ENCODE results near the gene BHLHE40.

Gene BHLHE40

DNA sequence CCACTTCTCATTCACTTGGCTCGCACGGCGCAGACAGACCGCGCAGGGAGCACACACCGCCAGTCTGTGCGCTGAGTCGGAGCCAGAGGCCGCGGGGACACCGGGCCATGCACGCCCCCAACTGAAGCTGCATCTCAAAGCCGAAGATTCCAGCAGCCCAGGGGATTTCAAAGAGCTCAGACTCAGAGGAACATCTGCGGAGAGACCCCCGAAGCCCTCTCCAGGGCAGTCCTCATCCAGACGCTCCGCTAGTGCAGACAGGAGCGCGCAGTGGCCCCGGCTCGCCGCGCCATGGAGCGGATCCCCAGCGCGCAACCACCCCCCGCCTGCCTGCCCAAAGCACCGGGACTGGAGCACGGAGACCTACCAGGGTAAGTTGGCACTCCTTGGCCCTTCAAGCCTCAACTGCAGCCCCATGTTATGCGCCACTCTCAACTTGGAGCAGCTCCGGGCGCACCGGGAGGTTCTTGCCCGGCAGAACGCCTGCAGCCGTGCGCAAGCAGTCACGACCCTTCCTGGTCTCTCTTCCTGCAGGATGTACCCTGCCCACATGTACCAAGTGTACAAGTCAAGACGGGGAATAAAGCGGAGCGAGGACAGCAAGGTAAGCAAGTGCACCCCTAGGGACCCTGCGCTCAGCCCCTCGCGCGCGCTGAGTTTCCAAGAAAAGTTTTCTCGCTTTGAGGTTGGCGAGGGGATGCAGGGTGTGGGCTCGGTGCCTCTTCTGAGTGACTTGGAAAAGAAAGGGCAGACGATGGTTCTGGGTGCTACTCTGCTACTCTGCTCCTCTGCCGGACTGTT is at the start of gene BHLHE40:
Gene BHLHE40, plus strand, starts transcription at position 10 of the 801 bp plus-strand sequence. Its CDS starts 282 bp downstream, at position 292.
- Histone ChIP-seq H3K4me3 (ENCODE audit: low read depth in 1 of 2, low read length in 2 of 2) (peak within 1 kb of the TSS; percentile 91 to 95), H3K36me3 (ENCODE audit: insufficient read depth, low read length) (peaks cover 50% of the 10 kb centered on the region), H3K9ac (ENCODE audit: low read depth, low read length) (peak within 1 kb of the TSS; percentile 94), H2AFZ (ENCODE audit: low read depth, low read length) (peak within 1 kb of the TSS; percentile 73), H3K27ac (ENCODE audit: low read length) (peak within 1 kb of the TSS; percentile 99), H3K4me2 (ENCODE audit: insufficient read depth, low read length) (peak within 1 kb of the TSS; percentile 91), H3K27me3 (ENCODE audit: insufficient read depth, low read length, poor library complexity) (no peaks in the 10 kb centered on the region), H3K9me3 (ENCODE audit: insufficient read depth, low read length, severe bottlenecking) (no peaks in the 10 kb centered on the region), H3K4me1 (ENCODE audit: insufficient read depth, low read length) (peaks cover 69% of the 10 kb centered on the region), H3K79me2 (ENCODE audit: insufficient read depth, low read length) (peaks cover 54% of the 10 kb centered on the region), H4K20me1 (ENCODE audit: insufficient read depth, low read length) (peaks cover 51% of the 10 kb centered on the region)
- ATAC-seq (ENCODE audit: insufficient read depth, low read depth) (peak; percentile 54), DNase-seq (no peak)
- TF ChIP-seq, protein P1, sequence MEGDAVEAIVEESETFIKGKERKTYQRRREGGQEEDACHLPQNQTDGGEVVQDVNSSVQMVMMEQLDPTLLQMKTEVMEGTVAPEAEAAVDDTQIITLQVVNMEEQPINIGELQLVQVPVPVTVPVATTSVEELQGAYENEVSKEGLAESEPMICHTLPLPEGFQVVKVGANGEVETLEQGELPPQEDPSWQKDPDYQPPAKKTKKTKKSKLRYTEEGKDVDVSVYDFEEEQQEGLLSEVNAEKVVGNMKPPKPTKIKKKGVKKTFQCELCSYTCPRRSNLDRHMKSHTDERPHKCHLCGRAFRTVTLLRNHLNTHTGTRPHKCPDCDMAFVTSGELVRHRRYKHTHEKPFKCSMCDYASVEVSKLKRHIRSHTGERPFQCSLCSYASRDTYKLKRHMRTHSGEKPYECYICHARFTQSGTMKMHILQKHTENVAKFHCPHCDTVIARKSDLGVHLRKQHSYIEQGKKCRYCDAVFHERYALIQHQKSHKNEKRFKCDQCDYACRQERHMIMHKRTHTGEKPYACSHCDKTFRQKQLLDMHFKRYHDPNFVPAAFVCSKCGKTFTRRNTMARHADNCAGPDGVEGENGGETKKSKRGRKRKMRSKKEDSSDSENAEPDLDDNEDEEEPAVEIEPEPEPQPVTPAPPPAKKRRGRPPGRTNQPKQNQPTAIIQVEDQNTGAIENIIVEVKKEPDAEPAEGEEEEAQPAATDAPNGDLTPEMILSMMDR (IDR thresholded peaks at IDR 0.05; ENCODE audit: borderline replicate concordance, extremely low read depth, low read length, poor library complexity, severe bottlenecking), result no peak
- no peak for TF ChIP-seq EZH2 (IDR thresholded peaks at IDR 0.05; ENCODE audit: borderline replicate concordance, low read depth, low read length, severe bottlenecking)

DNA sequence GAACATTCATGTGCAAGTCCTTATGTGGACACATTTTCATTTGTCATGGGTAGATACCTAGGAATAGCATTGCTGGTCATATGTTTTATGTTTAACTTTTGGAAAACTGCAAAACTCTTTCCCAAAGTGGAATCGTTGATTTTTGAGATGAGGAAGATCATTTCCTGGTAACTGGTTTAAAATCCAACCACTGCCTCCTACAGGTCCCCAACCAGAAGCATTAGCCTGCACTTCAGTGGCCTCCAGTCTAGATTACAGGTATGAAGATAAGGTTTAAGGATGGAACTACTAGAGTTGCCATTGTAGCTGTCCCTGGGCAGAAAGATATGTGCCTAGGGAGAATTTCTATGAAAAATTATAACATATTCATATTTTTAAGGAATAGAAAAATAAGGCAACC is 48.7 kb upstream of the BHLHE40 start:
- no peaks in the 10 kb centered on the region for H3K9me3 ChIP-seq (ENCODE audit: insufficient read depth, low read length, severe bottlenecking)
- no peak overlapping the region for H3K4me3 ChIP-seq (ENCODE audit: low read depth in 1 of 2, low read length in 2 of 2)
- no peak overlapping the region for H3K27ac ChIP-seq (ENCODE audit: low read length)
- no peaks in the 10 kb centered on the region for H3K36me3 ChIP-seq (ENCODE audit: insufficient read depth, low read length)
- TF ChIP-seq, protein P1 (IDR thresholded peaks at IDR 0.05; ENCODE audit: borderline replicate concordance, extremely low read depth, low read length, poor library complexity, severe bottlenecking), result no peak
- TF ChIP-seq EZH2 (IDR thresholded peaks at IDR 0.05; ENCODE audit: borderline replicate concordance, low read depth, low read length, severe bottlenecking), result no peak
- H3K4me1 ChIP-seq (ENCODE audit: insufficient read depth, low read length), result no peaks in the 10 kb centered on the region
- no peaks in the 10 kb centered on the region for H3K27me3 ChIP-seq (ENCODE audit: insufficient read depth, low read length, poor library complexity)
- no peak for DNase-seq
- no peaks in the 10 kb centered on the region for H4K20me1 ChIP-seq (ENCODE audit: insufficient read depth, low read length)
- no peak overlapping the region for H2AFZ ChIP-seq (ENCODE audit: low read depth, low read length)
- no peaks in the 10 kb centered on the region for H3K79me2 ChIP-seq (ENCODE audit: insufficient read depth, low read length)
- no peak overlapping the region for H3K4me2 ChIP-seq (ENCODE audit: insufficient read depth, low read length)
- no peak for ATAC-seq (ENCODE audit: insufficient read depth, low read depth)
- H3K9ac ChIP-seq (ENCODE audit: low read depth, low read length), result no peak overlapping the region

- Histone ChIP-seq H3K27ac (ENCODE audit: low read length) (no peak overlapping the region), H4K20me1 (ENCODE audit: insufficient read depth, low read length) (no peaks in the 10 kb centered on the region), H3K4me1 (ENCODE audit: insufficient read depth, low read length) (no peaks in the 10 kb centered on the region), H3K4me2 (ENCODE audit: insufficient read depth, low read length) (no peak overlapping the region), H3K9ac (ENCODE audit: low read depth, low read length) (no peak overlapping the region), H2AFZ (ENCODE audit: low read depth, low read length) (no peak overlapping the region), H3K36me3 (ENCODE audit: insufficient read depth, low read length) (no peaks in the 10 kb centered on the region), H3K79me2 (ENCODE audit: insufficient read depth, low read length) (no peaks in the 10 kb centered on the region), H3K9me3 (ENCODE audit: insufficient read depth, low read length, severe bottlenecking) (no peaks in the 10 kb centered on the region), H3K4me3 (ENCODE audit: low read depth in 1 of 2, low read length in 2 of 2) (no peak overlapping the region), H3K27me3 (ENCODE audit: insufficient read depth, low read length, poor library complexity) (no peaks in the 10 kb centered on the region)
- DNase-seq (no peak), ATAC-seq (ENCODE audit: insufficient read depth, low read depth) (no peak)
- TF ChIP-seq EZH2 (IDR thresholded peaks at IDR 0.05; ENCODE audit: borderline replicate concordance, low read depth, low read length, severe bottlenecking), result no peak
- TF ChIP-seq, protein P1 (IDR thresholded peaks at IDR 0.05; ENCODE audit: borderline replicate concordance, extremely low read depth, low read length, poor library complexity, severe bottlenecking), result no peak
Observed at GRCh38 chr3:4934050-4934449, 45.2 kb upstream of the BHLHE40 start.

All from DND-41 (cell line).